Mucosa of descending colon (tissue), 3 donors: ENCODE data around the gene RAMP3. TPM values are rescaled to one million over a fixed set of nuclear protein-coding genes. Genes with fewer than 3 reads are reported as not detected.

Experiments used
- ATAC-seq: fragments of 200-7000 bp; cut with Tn5 transposase; one replicate; pipeline ENCODE4 v1.9.1; 2020; ENCODE audit warnings: mild to moderate bottlenecking, moderate library complexity
- DNase-seq, 3 donors: peaks; one replicate each; pipeline ENCODE4 v3.0.0-alpha.2; 2020
- H3K36me3 ChIP-seq: fragments of 200-600 bp; one replicate; pipeline ENCODE4 v1.8.0; 2021; ENCODE audit warnings: low read depth, mild to moderate bottlenecking
- H3K4me1 ChIP-seq: fragments of 200-600 bp; one replicate; pipeline ENCODE4 v1.8.0; 2021; ENCODE audit warnings: low read depth, mild to moderate bottlenecking
- H3K4me3 ChIP-seq: fragments of 200-600 bp; one replicate; pipeline ENCODE4 v1.8.0; 2021; ENCODE audit warnings: mild to moderate bottlenecking
- H3K9me3 ChIP-seq: fragments of 200-600 bp; one replicate; pipeline ENCODE4 v1.8.0; 2021; ENCODE audit warnings: mild to moderate bottlenecking
- intact Hi-C, 2 donors: fragments of 100-400 bp; cut with DNase I in 1 of 2; cut with micrococcal nuclease in 1 of 2; formaldehyde crosslinking; loops; one replicate each; pipeline versions ENCODE4 v1.11.0 to v1.11.1; 2022; cut with DNase I, micrococcal nuclease
- total RNA-seq, 3 donors: library from RNA; stranded (reverse); fragmentation: NEBNext Ultra II Directional in 2 of 3; extraction: Animal tissue kit (Norgen Biotek cat#: 25700) in 2 of 3; gene quantifications; one replicate each; pipeline versions ENCODE4 v1.2.1 to v1.2.4, GENCODE V29; 2021 to 2023
- TF ChIP-seq, protein P1 (sequence below): fragments of 200-600 bp; IDR thresholded peaks from one replicate; pipeline ENCODE4 v1.8.0; 2022; ENCODE audit warnings: antibody characterized with exemption, mild to moderate bottlenecking
- donor health status: DM: no; HTN: no; CAD: no; lungs with moderate emphysema.
- donor health status: DM: no; HTN: no; CAD: no.
- donor health status: DM: no; HTN: yes; CAD: no.

Gene RAMP3
- total RNA-seq, 3 donors from 2014 or later = 5.4 to 13.5 (median 9.0) TPM

DNA sequence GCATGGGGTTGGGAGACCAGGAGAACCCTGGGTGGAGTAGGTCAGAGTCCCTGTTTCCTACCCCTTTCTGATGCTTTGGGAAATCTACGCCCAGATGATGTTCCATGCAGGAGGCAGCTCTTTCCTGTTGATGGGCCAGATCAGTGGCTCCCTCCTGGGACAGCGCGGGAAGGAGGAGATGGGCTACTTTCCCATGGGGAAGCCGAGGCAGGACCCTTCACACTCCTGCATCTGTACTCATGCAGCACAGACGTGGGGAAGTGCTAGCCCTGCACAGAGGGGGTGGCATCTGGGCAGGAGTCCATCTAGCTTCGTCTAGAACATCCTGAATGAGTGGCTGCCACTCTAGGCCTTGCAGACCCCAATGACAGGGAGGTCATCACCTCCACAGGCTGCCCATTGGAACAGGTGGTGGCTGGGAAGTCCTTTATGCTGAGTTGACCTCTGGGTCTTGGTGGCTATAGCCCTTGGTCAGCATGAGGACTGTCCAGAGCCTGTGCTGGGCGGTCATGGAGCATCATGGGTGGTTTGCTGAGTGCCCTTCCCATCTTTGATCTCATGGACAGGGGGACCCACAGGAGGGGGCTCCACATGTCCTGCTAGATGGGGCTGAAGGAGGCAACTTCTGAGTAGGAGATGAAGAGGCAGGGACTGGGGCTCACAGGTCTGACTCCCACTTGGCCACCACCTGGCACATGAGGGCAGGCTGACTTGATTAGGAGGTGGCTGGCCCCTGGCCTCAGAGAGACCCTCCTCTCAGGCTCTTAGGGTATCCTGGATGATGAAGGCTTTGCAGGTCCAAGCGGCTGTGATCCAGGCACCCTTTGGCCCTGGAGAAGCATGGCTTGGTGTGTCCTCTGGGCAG lies 24.6 kb downstream of the RAMP3 start:
- ATAC-seq = no peak
- H3K9me3 ChIP-seq = no peaks in the 10 kb centered on the region
- TF ChIP-seq, protein P1, sequence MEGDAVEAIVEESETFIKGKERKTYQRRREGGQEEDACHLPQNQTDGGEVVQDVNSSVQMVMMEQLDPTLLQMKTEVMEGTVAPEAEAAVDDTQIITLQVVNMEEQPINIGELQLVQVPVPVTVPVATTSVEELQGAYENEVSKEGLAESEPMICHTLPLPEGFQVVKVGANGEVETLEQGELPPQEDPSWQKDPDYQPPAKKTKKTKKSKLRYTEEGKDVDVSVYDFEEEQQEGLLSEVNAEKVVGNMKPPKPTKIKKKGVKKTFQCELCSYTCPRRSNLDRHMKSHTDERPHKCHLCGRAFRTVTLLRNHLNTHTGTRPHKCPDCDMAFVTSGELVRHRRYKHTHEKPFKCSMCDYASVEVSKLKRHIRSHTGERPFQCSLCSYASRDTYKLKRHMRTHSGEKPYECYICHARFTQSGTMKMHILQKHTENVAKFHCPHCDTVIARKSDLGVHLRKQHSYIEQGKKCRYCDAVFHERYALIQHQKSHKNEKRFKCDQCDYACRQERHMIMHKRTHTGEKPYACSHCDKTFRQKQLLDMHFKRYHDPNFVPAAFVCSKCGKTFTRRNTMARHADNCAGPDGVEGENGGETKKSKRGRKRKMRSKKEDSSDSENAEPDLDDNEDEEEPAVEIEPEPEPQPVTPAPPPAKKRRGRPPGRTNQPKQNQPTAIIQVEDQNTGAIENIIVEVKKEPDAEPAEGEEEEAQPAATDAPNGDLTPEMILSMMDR = no peak
- no peaks in the 10 kb centered on the region for H3K4me1 ChIP-seq
- no peak overlapping the region for H3K4me3 ChIP-seq
- intact Hi-C loops = no loop called here
- no peak for DNase-seq
- H3K36me3 ChIP-seq = no peaks in the 10 kb centered on the region

DNA sequence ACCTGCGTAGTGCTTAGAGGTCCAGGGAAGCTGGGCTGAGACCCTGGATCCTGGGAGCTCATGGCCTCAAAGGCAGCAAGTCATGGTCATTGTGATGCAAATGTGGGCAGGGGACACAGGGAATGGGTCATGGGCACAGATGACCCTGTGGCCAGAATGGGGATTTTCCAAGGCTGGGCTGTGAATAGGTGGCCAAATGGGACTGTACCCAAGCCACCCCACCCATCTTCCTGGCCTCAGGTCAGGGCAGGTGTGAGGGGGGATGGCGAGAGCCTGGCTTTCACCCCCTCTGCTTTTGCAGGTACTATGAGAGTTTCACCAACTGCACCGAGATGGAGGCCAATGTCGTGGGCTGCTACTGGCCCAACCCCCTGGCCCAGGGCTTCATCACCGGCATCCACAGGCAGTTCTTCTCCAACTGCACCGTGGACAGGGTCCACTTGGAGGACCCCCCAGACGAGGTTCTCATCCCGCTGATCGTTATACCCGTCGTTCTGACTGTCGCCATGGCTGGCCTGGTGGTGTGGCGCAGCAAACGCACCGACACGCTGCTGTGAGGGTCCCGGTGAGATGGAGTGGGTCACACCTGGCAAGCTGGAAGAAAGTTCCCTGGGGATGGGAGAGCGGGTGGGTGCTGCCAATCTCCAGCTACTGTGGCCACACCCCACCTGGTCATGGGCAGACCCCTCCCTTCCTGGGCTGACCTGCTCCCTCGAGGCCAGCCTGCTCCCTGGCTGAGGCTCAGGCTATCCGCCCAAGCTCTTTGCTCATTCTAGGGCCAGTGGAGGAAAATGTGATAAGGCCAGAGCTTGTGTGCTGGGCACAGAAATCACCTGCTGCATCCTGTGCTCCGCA lies 25.5 kb downstream of the RAMP3 start:
- H3K4me3 ChIP-seq = no peak overlapping the region
- TF ChIP-seq, protein P1 = no peak
- H3K36me3 ChIP-seq = no peaks in the 10 kb centered on the region
- H3K9me3 ChIP-seq = no peaks in the 10 kb centered on the region
- no peak for ATAC-seq
- H3K4me1 ChIP-seq = no peaks in the 10 kb centered on the region
- intact Hi-C loops = no loop called here
- no peak for DNase-seq

- ATAC-seq = no peak
- Histone ChIP-seq H3K9me3 (no peaks in the 10 kb centered on the region), H3K4me3 (no peak overlapping the region), H3K4me1 (no peaks in the 10 kb centered on the region), H3K36me3 (no peaks in the 10 kb centered on the region)
- TF ChIP-seq, protein P1 = no peak
- intact Hi-C loops = no loop called here
- DNase-seq = no peak
Observed at GRCh38 chr7:45183711-45184210, 26.2 kb downstream of the RAMP3 start.

GRCh38 chr7:45184326-45185027 lies 26.9 kb downstream of the RAMP3 start:
- intact Hi-C loops = no loop called here
- Histone ChIP-seq H3K36me3 (no peaks in the 10 kb centered on the region), H3K4me1 (no peaks in the 10 kb centered on the region), H3K9me3 (no peaks in the 10 kb centered on the region), H3K4me3 (no peak overlapping the region)
- TF ChIP-seq, protein P1 = no peak
- no peak for ATAC-seq
- no peak for DNase-seq
